ENCODE measurements around the gene TDRD7. TPM values are rescaled to one million over a fixed set of nuclear protein-coding genes. Genes with fewer than 3 reads are reported as not detected.

The TDRD7 gene
- polyA plus RNA-seq, 1 donor (not counting 4 experiments of a cell fraction or from before 2014, with no cell fraction given) = 10.5 TPM

DNA sequence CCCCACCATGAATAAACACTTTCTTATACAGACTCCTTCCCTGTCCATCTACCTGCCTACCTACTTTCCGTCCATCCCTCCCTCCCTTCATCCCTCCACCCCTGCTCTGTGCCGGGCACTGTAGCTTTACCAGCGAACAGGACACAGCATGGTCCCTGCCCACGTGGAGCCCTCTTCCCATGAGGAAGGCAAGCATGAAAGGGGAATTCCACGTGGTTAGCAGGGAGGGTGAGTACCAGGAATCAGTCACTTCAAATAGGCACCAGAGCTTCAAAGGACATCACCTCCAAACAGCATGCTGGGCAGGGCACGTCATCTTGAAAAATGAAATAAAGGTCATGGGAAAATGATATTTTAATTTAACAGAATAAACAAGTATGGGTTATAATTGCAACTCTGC lies 35.0 kb upstream of the TDRD7 start:
- no peak overlapping the region for H3K9ac ChIP-seq (ENCODE audit: control insufficient read depth, extremely low read depth, insufficient read depth, low read length)
- no peak overlapping the region for H3K27ac ChIP-seq (ENCODE audit: control insufficient read depth, insufficient read depth, low read length)
- no peak for DNase-seq (ENCODE audit: low read depth, low spot score)
- dilution Hi-C loops (cut with MboI; ENCODE audit: extremely low pct_ligation_motif_present, low sequenced_read_pairs) = no loop called here
- TF ChIP-seq EZH2 (IDR thresholded peaks at IDR 0.05; ENCODE audit: low read length) = no peak
- TF ChIP-seq, protein P1, sequence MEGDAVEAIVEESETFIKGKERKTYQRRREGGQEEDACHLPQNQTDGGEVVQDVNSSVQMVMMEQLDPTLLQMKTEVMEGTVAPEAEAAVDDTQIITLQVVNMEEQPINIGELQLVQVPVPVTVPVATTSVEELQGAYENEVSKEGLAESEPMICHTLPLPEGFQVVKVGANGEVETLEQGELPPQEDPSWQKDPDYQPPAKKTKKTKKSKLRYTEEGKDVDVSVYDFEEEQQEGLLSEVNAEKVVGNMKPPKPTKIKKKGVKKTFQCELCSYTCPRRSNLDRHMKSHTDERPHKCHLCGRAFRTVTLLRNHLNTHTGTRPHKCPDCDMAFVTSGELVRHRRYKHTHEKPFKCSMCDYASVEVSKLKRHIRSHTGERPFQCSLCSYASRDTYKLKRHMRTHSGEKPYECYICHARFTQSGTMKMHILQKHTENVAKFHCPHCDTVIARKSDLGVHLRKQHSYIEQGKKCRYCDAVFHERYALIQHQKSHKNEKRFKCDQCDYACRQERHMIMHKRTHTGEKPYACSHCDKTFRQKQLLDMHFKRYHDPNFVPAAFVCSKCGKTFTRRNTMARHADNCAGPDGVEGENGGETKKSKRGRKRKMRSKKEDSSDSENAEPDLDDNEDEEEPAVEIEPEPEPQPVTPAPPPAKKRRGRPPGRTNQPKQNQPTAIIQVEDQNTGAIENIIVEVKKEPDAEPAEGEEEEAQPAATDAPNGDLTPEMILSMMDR (optimal IDR thresholded peaks at IDR 0.05 in 1 of 3, IDR thresholded peaks at IDR 0.05 in 1 of 3, conservative IDR thresholded peaks at IDR 0.05 in 1 of 3; ENCODE audit: extremely low read depth in 1 of 3, insufficient read depth in 2 of 3, low read length in 3 of 3) = no peak
- H3K27me3 ChIP-seq (ENCODE audit: control insufficient read depth, extremely low read depth, insufficient read depth, low read length) = no peaks in the 10 kb centered on the region
- H3K79me2 ChIP-seq (ENCODE audit: control insufficient read depth, insufficient read depth, low read length) = no peaks in the 10 kb centered on the region
- H3K4me1 ChIP-seq (ENCODE audit: control insufficient read depth, extremely low read depth, insufficient read depth, low read length) = no peaks in the 10 kb centered on the region
- H3K9me1 ChIP-seq (ENCODE audit: control insufficient read depth, extremely low read depth, insufficient read depth, low read length) = no peaks in the 10 kb centered on the region
- no peak for FAIRE-seq
- H3K4me3 ChIP-seq (ENCODE audit: control insufficient read depth in 2 of 3, extremely low read depth in 1 of 3, insufficient read depth in 2 of 3, low read depth in 1 of 3, low read length in 3 of 3) = no peak overlapping the region
- no peak overlapping the region for H3K4me2 ChIP-seq (ENCODE audit: control insufficient read depth, extremely low read depth, insufficient read depth, low read depth, low read length)
- no peaks in the 10 kb centered on the region for H4K20me1 ChIP-seq (ENCODE audit: control insufficient read depth, extremely low read depth, insufficient read depth, low read length)
- H2AFZ ChIP-seq (ENCODE audit: control insufficient read depth, low read length) = no peak overlapping the region
- H3K9me3 ChIP-seq (ENCODE audit: control insufficient read depth, low read depth, low read length) = no peaks in the 10 kb centered on the region
- H3K36me3 ChIP-seq (ENCODE audit: control insufficient read depth in 2 of 2, extremely low read depth in 1 of 2, insufficient read depth in 2 of 2, low read length in 2 of 2) = no peaks in the 10 kb centered on the region

DNA sequence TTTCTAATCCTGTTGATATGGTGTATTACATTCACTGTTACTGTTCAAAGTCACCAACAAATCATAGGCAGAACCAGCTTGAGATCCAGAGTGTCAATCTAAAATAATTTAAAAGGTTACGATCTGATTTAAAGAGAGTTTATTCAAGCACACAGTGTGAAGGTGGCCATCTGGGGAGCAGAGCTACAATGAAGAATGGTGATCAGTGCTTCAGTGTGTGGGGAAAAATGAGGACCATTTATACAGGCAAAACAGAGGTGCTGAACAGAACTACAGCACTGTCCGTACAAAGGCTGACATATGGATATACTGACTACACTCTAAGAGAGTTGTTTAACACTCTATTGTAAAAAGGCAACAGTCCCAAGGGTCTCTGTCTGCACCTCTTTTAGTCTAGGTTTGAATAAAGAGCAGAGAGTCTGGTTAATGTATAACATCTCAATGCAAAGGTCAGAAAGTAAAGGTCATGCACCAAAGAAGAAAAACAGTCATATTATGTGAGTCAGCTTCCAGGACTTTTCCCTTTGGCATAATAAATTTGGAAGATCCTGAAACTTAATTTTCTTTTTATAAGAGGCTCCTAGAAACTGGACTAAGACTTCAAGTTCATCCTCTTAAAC lies 29.7 kb upstream of the TDRD7 start:
- dilution Hi-C loops (cut with MboI; ENCODE audit: extremely low pct_ligation_motif_present, low sequenced_read_pairs) = no loop called here
- TF ChIP-seq, protein P1 (optimal IDR thresholded peaks at IDR 0.05 in 1 of 3, IDR thresholded peaks at IDR 0.05 in 1 of 3, conservative IDR thresholded peaks at IDR 0.05 in 1 of 3; ENCODE audit: extremely low read depth in 1 of 3, insufficient read depth in 2 of 3, low read length in 3 of 3) = no peak
- TF ChIP-seq EZH2 (IDR thresholded peaks at IDR 0.05; ENCODE audit: low read length) = no peak
- Histone ChIP-seq H4K20me1 (ENCODE audit: control insufficient read depth, extremely low read depth, insufficient read depth, low read length) (no peaks in the 10 kb centered on the region), H2AFZ (ENCODE audit: control insufficient read depth, low read length) (no peak overlapping the region), H3K9me3 (ENCODE audit: control insufficient read depth, low read depth, low read length) (no peaks in the 10 kb centered on the region), H3K9ac (ENCODE audit: control insufficient read depth, extremely low read depth, insufficient read depth, low read length) (no peak overlapping the region), H3K79me2 (ENCODE audit: control insufficient read depth, insufficient read depth, low read length) (no peaks in the 10 kb centered on the region), H3K36me3 (ENCODE audit: control insufficient read depth in 2 of 2, extremely low read depth in 1 of 2, insufficient read depth in 2 of 2, low read length in 2 of 2) (no peaks in the 10 kb centered on the region), H3K4me1 (ENCODE audit: control insufficient read depth, extremely low read depth, insufficient read depth, low read length) (no peaks in the 10 kb centered on the region), H3K4me2 (ENCODE audit: control insufficient read depth, extremely low read depth, insufficient read depth, low read depth, low read length) (no peak overlapping the region), H3K4me3 (ENCODE audit: control insufficient read depth in 2 of 3, extremely low read depth in 1 of 3, insufficient read depth in 2 of 3, low read depth in 1 of 3, low read length in 3 of 3) (no peak overlapping the region), H3K27me3 (ENCODE audit: control insufficient read depth, extremely low read depth, insufficient read depth, low read length) (no peaks in the 10 kb centered on the region), H3K27ac (ENCODE audit: control insufficient read depth, insufficient read depth, low read length) (no peak overlapping the region), H3K9me1 (ENCODE audit: control insufficient read depth, extremely low read depth, insufficient read depth, low read length) (no peaks in the 10 kb centered on the region)
- FAIRE-seq (no peak), DNase-seq (ENCODE audit: low read depth, low spot score) (no peak)

Measured in keratinocyte (primary cell).